LNCAP (cell line): ENCODE data around the gene SLC24A3.

Experiments
- CTCF ChIP-seq: fragments of 450-650 bp; IDR thresholded peaks from 2 replicates; pipeline ENCODE4 v1.5.1; 2017; ENCODE audit warnings: mild to moderate bottlenecking

Gene SLC24A3

GRCh38 chr20:19609642-19610223 lies 397.3 kb downstream of the SLC24A3 start:
- no peak for TF ChIP-seq CTCF

GRCh38 chr20:19615629-19616028 lies 403.2 kb downstream of the SLC24A3 start:
- no peak for TF ChIP-seq CTCF

GRCh38 chr20:19616081-19616480 lies 403.6 kb downstream of the SLC24A3 start:
- no peak for TF ChIP-seq CTCF

- TF ChIP-seq CTCF = no peak
These were observed 404.2 kb downstream of the SLC24A3 start for GRCh38 chr20:19616620-19617019.

GRCh38 chr20:19617256-19617655 lies 404.8 kb downstream of the SLC24A3 start:
- no peak for TF ChIP-seq CTCF

- TF ChIP-seq CTCF = no peak
These were observed 406.3 kb downstream of the SLC24A3 start for GRCh38 chr20:19618711-19619110.

- TF ChIP-seq CTCF = no peak
These were observed 407.5 kb downstream of the SLC24A3 start for GRCh38 chr20:19619904-19620430.

GRCh38 chr20:19620446-19620845 lies 408.0 kb downstream of the SLC24A3 start:
- TF ChIP-seq CTCF = no peak
